ENCODE measurements around the gene C13orf42.

The C13orf42 gene

DNA sequence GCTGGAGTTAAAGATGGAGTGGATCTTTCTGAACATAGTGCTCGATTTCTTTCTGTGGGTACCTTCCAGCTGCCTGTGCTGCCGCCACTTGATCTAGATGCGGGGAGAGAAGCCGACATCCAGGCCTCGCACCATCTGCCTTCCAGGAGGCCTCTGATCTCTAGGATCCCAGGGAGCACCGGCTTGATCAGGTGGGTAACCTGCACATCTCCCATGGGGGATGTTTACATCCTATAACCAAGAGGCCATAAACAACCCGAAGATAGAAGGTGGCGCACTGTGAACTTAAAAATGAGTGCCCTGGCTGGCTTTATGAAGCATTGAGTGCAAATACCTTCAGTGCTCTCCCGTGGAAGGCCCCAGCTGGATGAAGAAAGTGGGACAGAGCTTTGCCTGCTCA is at the start of gene C13orf42:
Gene C13orf42 (minus strand): TSS at position 101 of the 400 bp plus-strand sequence. CDS start 65 bp downstream, at position 36.
- no peak for DNase-seq (ENCODE audit: low spot score)

DNA sequence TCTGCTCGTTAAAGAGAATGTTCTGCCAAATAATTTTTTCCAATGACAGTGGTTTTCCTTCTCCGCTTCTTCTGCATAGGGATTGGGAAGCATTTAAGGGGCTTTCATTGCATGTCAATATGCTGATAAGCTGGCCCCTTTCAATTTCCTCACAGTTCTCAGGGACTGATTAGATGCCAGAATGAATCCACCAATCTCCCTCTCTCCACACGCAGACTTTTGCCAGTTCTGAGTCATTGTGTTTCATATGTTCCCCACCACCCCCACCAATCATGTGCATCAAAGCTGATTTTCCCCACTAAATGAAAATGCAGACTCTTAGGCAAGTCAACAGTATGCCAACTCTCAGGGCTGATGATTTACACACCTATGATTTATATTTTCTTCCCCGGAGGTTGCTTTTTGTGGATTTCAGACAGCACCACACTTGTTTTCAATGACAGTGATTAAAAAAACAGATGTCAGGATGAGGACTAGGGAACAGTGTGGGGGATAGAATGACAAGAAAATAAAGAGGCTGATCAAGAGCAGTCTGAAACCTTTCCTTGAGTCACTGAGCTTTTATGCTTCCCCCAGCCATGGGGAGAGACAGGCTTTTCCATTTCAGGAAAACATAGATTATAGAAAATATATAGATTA is 47.9 kb upstream of the C13orf42 start:
- DNase-seq (ENCODE audit: low spot score), result peak; percentile 37

DNA sequence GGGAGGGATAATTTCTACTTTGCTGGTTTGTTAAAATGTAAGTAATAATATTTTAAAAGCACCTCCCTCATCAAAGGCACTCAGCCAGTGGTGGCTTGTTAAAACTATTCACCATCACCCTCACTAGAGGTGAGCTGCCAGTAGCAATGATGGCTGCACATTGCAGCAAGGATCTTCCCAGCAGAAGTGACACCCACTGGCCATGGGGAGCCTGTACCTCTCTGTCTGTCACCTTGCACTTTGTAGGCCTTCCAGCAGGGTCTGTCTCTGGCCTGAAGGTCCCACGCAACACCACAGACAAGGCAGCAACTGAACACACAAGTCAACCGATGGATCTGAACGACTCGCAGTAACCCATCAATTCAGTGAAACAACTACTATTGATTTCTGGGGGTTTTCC is 47.3 kb upstream of the C13orf42 start:
- DNase-seq (ENCODE audit: low spot score), result no peak

DNA sequence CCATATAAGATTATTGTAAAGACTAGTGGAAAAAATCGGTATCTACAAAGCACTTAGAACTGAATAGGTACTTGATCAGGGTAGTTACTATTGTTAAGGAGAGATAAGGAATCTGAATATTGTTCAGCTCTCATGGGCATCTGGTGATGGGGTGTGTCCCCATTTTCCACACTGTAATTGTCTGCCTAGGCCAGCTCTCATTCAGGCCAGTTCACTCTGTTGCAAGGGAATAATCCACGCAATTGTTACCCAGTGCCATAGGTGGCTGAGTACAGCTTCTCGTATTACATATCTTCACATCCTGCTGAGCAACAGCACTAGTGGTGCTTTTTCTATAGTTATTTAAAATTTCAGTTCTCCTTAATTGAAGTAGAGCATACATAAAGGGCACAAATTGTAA is 45.6 kb upstream of the C13orf42 start:
- no peak for DNase-seq (ENCODE audit: low spot score)

DNA sequence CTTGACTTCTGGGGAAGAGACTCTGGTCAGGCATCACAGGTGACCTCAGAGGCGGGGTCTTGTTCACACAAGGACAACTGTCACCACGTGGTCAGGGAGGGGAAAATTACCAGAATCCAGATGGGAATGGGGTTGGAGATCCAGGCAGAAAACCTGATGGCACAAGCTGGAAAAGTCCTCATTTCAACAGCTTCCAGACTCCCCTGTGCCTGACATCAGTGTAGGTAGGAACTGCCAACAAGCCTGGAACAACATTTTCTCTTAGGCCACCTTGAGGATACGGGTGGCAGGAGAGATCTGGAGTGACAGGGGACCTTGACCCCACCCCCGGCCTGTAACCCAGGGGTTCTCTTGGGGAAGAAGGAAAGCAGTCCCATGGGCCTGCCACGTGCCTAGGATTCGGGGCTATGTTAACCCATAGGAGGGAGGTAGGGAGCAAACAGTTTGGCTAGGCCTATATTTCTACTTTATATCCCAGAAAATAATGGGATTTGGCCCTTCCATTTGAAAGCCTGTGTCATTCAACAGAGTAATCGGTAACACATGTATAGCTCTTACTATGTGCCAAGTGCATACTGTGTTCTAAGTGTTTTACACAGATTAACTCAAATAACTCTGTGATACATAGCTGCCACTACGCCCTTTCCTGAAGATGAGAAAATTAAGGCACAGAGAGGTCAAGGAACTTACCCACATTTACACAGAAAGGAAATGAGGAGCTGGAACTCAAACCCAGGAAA is 44.9 kb upstream of the C13orf42 start:
- no peak for DNase-seq (ENCODE audit: low spot score)

DNA sequence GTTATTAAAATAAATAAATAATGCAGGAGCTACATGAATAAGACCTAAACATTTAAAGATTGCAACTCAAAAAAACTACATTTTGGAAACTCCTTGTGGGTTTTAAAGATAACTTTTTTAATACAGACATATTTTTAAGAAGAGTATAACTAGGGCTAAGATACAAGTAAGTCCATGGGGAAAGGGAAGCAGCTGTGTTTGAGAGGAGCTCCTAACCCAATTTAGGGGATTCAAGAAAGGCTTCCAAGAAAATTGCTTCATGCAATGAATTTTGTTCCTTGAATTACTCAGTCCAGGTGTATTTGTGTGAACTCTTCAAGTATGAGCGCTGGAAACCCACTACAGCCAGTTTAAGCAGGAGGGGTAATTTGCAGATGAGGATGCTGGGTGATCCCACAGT is 44.1 kb upstream of the C13orf42 start:
- no peak for DNase-seq (ENCODE audit: low spot score)

DNA sequence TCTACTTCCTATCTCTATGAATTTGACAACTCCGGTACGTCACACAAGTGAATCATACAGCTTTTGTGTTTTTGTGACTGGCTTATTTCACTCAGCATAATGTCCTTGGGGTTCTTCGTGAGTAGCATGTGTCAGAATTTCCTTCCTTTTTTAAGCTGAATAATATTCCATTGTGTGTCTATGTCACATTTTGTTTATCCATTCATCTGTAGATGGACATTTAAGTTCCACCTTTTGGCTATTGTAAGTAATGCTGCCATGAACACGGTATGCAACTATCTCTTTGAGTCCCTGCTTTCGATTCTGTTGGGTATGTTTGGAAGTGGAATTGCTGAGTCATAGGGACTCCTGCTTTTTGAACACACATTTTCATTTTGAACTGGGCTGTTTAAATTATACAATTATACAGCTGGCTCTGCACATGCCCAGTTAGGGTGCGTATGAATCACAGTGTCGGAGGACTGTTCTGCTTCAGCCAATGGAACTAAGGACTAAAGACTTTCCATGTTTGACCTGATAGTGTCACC is 43.0 kb upstream of the C13orf42 start:
- peak; percentile 72 for DNase-seq (ENCODE audit: low spot score)

DNA sequence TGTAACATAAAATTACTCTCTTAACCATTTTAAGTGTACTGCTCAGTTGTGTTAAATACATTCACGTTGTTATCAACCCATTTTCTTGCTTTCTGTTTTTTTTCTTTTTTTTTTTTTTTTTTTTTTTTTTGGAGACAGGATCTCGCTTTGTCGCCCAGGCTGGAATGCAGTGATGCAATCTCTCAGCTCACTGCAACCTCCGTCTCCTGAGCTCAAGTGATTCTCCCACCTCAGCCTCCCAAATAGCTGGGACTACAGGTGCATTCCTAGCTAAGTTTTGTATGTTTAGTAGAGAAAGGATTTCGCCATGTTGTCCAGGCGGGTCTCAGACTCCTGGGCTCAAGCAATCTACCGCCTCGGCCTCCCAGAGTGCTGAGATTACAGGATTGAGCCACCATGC is 42.5 kb upstream of the C13orf42 start:
- DNase-seq (ENCODE audit: low spot score), result no peak

DNA sequence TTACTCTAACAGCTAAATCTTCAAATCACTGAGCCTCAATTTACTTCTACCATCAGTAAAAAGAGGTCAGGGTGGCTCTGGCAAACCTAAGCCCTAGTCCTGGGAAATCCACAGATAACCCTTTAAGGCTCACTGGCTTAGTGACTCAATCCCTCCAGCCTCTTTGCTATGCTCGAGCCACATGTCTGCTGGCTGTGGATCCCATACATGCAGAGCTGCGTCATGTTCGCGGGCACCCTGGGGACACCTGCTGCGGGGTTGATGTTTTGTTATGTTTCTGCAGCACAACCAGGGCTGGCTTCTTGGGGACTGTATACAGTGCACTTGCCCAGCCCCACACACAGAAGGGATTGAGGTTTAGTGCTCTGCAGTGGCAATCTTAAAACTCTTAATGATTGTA is 41.6 kb upstream of the C13orf42 start:
- no peak for DNase-seq (ENCODE audit: low spot score)

DNA sequence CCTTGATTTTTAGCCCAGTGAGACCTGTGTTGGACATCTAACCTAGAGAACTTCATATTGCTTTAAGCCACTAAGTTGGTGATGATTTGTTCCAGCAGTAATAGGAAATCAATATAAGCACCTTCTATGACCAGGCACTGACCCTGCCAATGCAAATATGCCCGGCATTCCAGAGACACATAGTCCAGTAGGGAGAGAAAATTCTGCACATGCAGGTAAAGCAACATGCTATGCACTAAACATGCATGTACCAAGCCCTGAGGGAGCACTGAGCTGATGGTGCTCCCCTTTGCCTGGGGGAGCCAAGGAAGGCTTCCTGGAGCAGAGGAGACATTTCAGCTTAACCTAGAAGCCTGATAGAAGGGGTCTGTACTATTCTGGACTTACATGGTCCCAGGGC is 40.4 kb upstream of the C13orf42 start:
- DNase-seq (ENCODE audit: low spot score), result no peak

DNA sequence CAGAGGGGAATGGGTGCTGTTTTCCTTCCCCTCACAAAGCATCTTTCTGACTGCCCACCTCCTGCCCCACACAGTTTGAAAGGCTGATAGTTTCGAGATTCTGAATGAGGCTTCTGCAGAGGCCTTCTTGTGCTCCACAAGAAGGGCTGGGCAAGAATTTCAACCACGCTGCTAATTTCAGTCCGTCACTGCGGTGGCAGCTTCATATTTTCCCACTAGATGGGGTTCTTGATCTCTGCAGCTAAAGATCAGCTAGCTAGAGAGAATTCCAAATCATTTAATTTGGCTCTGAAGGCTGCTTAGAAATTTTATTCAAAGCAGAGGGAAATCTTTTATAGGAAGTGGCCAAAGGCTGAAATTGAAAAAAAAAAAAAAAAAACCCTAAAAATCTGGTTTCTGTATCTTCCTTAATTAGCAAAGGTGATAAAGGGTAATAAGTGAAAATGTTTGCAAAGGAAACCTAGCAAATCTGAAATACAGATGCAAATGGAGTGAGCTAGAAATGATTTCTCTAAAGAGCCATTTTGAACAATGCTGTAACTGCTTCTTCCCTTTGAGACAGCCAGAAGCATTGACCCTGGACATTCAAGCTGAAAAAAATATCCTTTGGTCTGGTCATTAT is 38.0 kb upstream of the C13orf42 start:
- peak; percentile 75 for DNase-seq (ENCODE audit: low spot score)

DNA sequence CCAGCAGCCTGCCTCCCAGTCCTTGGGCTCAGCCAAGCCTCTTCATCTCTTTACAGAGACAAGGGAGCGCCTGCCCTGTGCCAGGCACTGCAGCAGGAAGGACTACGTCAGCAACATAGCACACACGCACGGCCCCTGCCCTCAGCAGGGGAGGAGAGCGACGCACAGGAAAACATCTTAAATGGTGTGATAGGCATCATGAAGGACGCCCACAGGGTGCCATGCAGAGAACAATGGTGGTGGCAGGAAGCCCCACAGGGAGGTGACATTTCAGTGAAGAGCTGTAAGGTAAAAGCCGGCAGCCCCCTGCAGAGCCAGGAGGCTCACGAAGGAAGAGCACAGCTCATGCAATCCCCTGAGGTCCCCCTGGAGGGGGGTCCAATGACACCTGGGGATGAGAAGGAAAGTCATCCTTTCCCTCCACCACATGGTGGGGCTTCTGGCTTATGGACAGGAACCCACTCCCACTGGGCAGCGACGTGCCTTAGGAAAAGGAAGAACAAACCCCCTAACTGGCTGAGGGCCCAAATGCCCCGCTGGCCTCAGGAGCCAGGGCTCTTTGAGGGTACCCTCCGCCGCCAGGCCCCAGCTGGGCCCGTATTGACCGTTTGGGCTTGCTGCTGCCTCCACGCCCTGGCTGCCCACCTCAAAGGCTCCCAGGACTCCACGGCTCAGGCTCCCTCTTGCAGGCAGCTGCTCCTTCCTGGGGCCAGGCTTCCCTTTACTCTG is 37.3 kb upstream of the C13orf42 start:
- DNase-seq (ENCODE audit: low spot score), result no peak

DNA sequence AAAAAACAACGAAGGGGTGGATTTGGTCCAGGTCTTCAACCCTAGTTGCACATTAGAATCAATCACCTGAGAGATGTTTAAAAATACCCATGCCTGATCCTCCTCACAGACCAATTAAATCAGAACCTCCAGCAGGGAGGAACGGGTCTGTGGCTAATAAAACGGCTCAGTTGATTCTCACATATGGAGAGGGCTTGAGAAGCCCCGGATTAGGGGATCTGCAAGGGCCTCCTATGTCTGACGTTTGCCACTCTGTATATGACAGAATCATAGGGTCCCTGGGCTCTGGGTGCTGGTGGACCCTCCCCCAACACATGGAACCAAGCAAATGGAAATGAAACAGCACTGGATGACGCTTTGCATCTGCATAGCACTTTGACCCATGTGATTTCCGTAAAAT is 36.7 kb upstream of the C13orf42 start:
- no peak for DNase-seq (ENCODE audit: low spot score)

DNA sequence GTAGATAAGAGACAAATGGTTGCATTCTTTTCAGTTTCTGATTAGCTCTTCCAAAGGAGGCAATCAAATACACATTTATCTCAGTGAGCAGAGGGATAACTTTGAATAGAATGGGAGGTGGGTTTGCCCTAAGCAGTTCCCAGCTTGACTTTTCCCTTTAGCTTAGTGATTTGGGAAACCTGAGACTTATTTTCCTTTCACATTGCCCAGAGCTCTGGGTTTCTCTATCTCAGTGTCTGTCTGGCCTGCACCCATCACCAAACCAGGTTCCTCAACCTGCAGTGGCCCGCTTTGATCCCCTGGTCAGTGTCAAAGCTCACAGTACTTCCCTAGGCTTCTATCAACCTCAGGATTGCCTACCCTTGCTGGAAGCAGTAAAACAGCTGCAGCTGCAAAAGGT is 35.6 kb upstream of the C13orf42 start:
- no peak for DNase-seq (ENCODE audit: low spot score)

DNA sequence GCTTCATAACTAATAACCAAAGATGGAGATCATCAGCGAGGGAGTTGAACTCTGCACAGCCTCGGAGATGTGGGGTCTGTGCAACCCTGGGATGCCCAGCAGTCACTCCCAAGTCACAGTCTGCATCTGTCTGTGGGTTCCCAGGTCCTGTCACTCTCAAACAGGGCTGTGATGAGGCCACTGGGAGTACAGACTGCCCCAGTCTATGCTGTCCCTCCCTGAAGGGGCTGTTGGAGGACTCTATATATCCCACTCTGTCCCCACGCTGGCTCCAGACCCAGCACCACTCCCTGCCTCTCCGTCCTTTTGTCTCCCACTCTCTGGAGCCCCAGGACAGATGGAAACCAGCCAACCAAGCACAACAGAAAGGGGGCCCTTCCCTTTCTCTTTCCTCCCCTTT is 26.2 kb upstream of the C13orf42 start:
- DNase-seq (ENCODE audit: low spot score), result no peak

DNA sequence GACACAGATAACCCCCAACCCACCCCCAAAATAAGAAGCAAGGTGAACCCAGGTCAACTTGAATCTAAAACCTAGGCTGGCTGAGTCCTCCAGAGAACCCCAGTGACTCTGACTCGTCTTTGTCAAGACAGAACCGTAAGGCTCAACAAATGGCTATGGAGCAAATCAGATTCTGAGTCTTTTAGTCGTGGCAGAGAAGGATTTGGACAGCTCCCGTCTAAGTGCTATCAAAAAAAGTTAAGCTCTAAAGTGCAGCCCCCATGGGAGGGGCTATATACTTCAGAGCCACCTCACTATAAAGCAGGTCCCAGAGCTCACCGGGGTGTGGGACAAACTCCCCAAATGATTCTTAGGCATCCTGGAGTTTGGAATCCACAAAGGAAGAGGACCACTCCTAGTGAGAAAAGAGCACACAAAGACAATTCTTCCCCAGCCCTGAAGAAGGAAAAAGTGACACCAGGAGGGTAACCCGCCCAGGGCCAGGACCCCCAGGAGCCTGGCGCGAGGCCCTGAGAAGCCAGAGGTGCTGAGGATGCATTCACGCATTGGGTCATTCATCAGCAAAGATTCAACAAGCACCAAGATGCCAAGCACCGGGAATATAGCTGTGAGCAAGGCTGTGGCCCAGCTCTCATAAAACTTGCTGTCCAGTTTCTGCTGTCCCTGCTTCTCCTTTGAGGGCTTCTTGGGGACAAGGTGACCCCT is 25.4 kb upstream of the C13orf42 start:
- DNase-seq (ENCODE audit: low spot score), result no peak

DNA sequence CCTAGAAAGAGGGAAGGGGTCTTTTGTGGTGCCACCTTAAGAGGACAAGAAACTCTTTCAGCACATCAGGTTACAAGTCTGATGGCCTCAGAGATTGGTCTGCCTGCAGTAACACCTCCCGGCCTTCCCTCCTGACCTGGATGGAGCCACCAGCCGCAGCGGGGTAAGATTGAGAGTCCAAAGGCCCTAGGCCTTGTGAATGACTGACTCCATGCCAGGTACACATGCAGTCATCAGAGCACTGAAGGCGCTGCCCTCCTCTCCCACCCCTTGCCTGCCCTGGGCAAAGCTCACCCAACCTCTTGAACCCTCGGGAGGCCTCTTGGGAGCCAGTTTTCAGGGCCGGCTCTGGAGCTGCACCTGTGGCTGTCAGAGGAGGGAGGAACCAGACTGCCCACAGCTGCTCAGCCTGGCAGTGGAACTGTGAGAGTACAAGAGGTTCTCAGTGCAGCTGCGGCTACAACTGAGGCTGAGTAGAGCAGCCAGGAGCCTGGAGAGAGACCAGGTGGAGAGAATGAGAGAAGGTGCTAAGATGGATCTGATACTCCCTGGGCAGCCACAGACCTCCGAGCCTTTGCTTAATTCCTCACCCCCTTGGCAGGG is 23.8 kb upstream of the C13orf42 start:
- DNase-seq (ENCODE audit: low spot score), result no peak

DNA sequence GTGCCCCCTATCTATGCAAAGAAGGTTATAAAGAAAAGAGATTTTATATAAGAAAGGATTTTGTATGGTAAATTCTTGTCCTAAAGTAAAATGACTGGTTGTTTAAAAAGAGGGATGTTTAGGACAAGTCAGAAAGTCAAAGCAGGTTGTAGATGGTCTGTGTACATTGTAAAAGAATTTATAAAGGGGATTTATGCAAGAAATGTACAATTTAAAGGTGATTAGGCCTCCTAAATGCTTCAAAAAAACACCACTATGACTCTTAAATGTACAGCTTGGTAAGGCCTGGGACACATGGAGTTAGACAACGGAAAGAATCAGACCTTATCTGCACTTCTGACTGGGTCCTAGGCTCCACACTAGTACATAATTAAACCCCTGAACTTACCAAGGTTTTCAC is 19.3 kb upstream of the C13orf42 start:
- no peak for DNase-seq (ENCODE audit: low spot score)

DNA sequence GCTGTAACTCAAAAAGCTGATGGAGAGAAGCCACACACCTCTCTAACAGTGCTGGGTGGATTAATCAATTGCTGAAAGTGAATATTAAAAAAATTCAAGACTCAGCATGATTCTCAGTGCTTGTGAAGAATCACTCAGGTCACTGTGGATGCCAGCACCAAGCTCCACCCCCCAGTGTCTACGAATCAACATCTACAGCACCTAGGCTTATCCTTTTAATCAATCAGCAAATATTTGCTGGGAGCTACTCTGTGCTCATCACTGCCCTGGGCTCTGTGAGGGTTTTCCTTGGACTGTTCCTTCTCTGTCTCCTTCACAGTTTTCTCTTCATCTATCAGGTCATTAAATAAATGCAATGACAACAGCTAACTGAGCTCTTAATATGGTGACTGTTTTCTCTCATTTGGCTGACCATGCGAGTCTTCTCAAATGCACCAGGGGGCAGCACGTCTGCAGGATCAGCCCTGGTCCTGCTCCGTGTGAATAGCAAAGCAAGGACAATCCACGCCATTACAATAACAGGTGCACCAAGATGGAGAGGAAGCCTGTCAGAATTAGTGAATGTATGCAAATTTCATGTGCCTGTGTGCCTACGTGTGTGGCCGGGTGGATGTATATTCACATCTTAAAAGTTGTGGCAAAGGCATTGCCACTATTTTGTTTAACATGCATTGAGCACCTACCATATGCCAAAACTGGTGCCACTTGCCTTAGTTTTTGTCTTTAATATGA is 14.6 kb upstream of the C13orf42 start:
- DNase-seq (ENCODE audit: low spot score), result peak; percentile 79

DNA sequence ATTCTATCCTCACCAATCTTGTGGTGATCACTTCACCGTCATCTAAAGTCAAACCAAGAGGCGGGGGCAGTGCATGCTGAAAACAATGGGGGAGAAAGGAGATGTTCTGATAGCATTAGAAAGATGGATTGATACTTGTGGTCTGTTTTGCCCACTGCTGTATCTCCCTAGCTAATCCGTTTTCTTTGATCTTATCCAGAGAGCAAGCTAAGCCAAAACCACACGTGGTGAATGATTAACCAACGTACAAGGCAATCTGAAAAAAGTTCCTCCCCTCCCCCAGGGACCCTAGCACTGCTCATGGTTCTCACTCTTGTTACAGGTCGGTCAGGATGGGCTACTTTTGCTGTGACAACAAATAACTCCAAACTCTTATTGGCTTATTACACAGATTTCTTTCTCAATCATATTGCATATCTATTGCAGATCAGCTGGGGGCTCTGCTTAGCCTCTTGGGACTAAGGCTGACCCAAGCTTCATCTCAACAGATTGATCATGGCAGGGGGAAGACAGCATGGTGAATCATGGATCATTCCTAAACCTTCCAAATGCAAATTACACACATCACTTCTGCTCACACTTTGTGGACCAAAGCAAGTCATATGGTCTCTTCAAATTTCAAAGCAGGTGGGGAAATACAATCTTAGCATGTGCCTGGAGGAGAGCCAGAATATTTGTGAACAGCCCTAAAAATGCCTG is 11.9 kb upstream of the C13orf42 start:
- DNase-seq (ENCODE audit: low spot score), result no peak
